Skeletal muscle satellite cell (primary cell): Measurements from ENCODE around the gene SMAD5.
A peak's percentile ranks its signal among the peaks of the same experiment; 100 is the strongest.

ENCODE experiments used
- H3K27me3 ChIP-seq: 2 replicates; pipeline ENCODE4 v1.7.0; 2013; ENCODE audit warnings: low read length; ENCODE audit not compliant: control insufficient read depth, insufficient read depth
- H3K36me3 ChIP-seq: 2 replicates; pipeline ENCODE4 v1.7.0; 2013; ENCODE audit warnings: mild to moderate bottlenecking, control low read depth, low read length; ENCODE audit not compliant: insufficient read depth
- H3K4me1 ChIP-seq: 2 replicates; pipeline ENCODE4 v1.7.0; 2013; ENCODE audit warnings: low read length; ENCODE audit not compliant: control insufficient read depth, insufficient read depth
- H3K4me2 ChIP-seq: 2 replicates; pipeline ENCODE4 v1.7.0; 2013; ENCODE audit warnings: mild to moderate bottlenecking, low read length
- H3K4me3 ChIP-seq: 2 replicates; pipeline ENCODE4 v1.7.0; 2013; ENCODE audit warnings: low read length
- H3K9ac ChIP-seq: 2 replicates; pipeline ENCODE4 v1.7.0; 2013; ENCODE audit warnings: mild to moderate bottlenecking, low read depth, low read length, moderate library complexity
- H3K9me3 ChIP-seq: replicated peaks from 2 replicates; pipeline ENCODE4 v1.7.0; 2013; ENCODE audit warnings: mild to moderate bottlenecking, control low read depth, low read length

Gene SMAD5

DNA sequence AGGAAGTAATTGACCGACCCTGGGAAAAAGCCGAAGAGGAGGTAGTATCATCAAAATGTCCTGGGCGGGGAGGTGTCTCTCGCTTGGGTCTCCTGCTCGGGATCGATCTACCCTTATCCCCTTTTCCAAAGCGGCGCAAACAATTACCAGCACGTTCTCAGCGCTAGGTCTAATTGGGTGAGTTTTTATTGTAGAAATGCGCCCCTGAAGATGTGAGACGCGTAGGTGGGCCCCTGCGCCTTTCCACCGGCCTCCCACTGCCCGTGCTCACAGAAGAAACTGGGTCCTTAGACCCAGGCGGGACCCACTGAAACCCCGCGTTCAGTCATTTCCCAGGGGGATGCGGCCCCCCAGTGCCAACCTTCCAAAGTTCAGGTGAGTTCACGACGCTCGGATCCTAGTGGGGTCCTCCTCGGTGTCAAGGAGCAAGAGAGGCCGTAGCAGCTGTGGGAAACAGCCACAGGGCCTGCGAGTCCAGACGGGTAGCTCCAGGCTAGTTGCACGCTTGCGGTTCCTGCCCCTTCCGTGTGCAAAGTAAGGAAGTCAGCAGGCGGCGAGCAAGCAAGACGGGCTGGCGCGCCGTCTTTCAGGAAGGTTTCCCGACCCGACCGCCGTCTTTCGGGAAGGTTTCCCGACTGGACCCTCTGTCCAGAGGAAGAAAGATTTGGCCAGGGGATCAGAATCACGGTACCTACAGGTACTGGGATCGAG lies 58.8 kb downstream of the SMAD5 start:
- H3K9ac ChIP-seq = peak overlapping the region; percentile 16
- peaks cover 17% of the 10 kb centered on the region for H3K4me1 ChIP-seq
- H3K9me3 ChIP-seq = no peaks in the 10 kb centered on the region
- peaks cover 24% of the 10 kb centered on the region for H3K36me3 ChIP-seq
- H3K4me2 ChIP-seq = peak overlapping the region; percentile 87
- H3K27me3 ChIP-seq = peaks cover 62% of the 10 kb centered on the region
- H3K4me3 ChIP-seq = peak overlapping the region; percentile 59

DNA sequence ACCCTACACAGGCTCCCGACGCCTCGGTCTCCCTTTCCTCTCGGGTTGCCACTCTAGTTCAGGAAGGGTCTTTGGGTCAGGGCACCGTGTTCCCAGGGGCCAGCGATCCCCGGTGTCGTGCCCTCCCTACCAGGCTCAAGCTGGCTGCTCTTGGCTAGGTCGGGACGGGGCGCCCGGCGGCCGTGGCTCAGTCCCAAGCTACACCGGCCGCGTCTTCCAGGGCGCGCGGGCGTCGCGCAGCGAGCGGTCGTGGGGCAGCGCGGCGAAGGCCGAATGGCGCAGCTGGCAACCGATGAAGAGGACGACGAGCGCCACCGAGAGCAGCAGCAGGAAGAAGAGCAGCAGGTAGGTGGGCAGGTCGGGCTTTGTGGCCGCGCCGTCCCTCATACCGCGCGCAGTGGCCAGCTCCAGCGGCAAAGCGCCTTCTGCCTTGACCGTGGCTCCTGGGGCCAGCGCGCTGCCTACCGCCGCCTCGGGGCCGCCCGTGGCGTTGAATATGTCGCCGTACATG lies 59.4 kb downstream of the SMAD5 start:
- Histone ChIP-seq H3K9me3 (no peaks in the 10 kb centered on the region), H3K4me3 (peak overlapping the region; percentile 59), H3K9ac (peak overlapping the region; percentile 16), H3K36me3 (peaks cover 22% of the 10 kb centered on the region), H3K4me1 (peaks cover 17% of the 10 kb centered on the region), H3K4me2 (peak overlapping the region; percentile 87), H3K27me3 (peaks cover 62% of the 10 kb centered on the region)

DNA sequence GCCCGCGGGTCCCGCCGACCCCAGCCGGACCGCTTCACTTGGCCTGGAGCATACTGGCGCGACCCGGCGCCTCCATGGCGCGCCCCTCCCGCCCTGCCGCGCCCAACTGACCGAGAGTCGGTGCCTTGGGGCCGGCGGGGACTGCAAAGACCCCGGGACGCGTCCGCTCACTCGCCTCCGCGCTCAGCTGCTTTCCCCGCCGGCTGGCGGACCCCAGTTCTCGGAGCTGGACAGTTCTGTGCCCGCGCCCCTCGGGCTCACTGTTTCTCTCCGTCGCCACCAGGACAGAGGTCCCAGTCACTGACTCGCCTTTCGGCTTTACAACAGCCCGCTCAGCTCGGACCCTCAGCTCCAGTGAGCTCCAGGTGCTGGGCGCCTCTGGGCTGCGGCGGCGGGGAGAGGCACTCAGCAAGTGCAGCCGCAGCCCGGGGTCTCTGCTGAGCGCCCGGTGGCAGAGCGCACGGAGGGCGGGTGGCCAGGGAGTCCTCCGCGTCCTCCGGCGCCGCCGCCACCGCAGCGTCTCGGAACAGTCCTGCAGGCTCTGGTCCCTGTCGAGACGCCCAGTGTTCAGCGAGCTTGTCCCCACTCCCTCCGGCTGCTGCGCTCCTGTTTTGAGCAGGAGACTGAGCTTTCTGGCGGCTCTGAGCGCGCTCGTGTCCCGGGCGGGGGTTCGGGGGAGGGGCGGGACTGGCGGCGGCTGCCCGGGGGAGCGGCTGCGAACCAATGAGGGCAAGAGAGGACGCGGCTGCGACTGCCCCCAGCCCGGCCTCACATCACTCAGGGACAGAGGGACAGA lies 60.1 kb downstream of the SMAD5 start, which contains the start of gene SMIM32:
Gene SMIM32, minus strand, starts transcription at position 637 of the 796 bp plus-strand sequence. CDS start 638 bp downstream, outside the sequence.
- H3K9me3 ChIP-seq = no peaks in the 10 kb centered on the region
- H3K27me3 ChIP-seq = peaks cover 62% of the 10 kb centered on the region
- H3K9ac ChIP-seq = peak within 1 kb of the TSS; percentile 16
- H3K4me2 ChIP-seq = peak within 1 kb of the TSS; percentile 87
- peaks cover 17% of the 10 kb centered on the region for H3K4me1 ChIP-seq
- peaks cover 16% of the 10 kb centered on the region for H3K36me3 ChIP-seq
- H3K4me3 ChIP-seq = peak within 1 kb of the TSS; percentile 59

DNA sequence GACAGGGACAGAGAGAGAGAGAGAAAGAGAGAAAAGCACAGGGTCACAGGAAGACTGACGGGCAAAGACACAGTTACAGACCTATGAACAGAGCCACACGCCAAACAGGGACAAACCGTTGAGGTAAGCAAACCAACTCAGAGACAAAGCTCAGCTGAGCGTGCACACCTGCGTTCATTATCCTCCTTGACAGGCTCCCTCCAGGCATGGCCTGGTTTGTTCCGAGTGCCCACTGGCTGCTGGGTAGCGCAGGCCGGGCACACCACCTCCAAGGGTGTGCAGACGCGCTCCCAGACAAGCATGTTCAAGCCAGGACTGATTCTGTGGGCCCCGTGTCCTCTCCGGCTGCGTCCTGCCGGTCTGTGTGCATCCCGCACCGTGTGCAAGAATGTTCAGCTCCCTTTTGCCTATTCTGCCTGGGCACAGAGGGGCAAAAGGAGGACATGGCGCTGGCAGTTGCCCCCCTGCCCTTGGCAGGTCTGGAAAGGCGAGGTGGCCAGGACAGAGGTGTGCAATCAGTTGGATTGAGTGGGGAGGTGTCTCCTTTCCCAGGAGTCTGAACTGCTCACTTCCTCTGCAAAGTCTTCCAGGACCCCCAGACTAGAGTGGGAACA lies 60.8 kb downstream of the SMAD5 start:
- Histone ChIP-seq H3K4me3 (no peak overlapping the region), H3K9ac (no peak overlapping the region), H3K4me1 (peaks cover 17% of the 10 kb centered on the region), H3K9me3 (no peaks in the 10 kb centered on the region), H3K27me3 (peaks cover 62% of the 10 kb centered on the region), H3K36me3 (peaks cover 9% of the 10 kb centered on the region), H3K4me2 (no peak overlapping the region)

DNA sequence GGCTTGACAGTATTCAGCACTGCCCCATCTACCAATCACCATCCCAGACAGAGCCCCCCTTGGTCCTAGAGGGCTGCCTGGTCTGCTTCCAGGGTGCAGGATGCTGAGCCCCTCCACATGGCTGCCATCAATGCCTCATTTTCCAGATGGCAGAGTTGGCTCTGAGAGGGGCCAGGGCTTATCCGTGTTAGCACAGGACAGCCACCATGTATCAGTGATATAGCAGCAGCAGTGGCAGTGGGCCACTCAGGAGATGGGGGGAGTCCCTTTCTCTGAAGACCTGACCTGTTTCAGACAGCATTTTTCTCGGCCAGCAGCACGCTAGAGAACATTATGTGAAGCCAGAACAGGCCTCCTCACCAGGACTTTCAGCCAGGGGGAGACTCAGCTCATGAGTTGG lies 61.9 kb downstream of the SMAD5 start:
- peaks cover 1% of the 10 kb centered on the region for H3K36me3 ChIP-seq
- H3K27me3 ChIP-seq = peaks cover 66% of the 10 kb centered on the region
- H3K4me3 ChIP-seq = no peak overlapping the region
- H3K4me1 ChIP-seq = peaks cover 17% of the 10 kb centered on the region
- H3K4me2 ChIP-seq = no peak overlapping the region
- H3K9me3 ChIP-seq = no peaks in the 10 kb centered on the region
- no peak overlapping the region for H3K9ac ChIP-seq

DNA sequence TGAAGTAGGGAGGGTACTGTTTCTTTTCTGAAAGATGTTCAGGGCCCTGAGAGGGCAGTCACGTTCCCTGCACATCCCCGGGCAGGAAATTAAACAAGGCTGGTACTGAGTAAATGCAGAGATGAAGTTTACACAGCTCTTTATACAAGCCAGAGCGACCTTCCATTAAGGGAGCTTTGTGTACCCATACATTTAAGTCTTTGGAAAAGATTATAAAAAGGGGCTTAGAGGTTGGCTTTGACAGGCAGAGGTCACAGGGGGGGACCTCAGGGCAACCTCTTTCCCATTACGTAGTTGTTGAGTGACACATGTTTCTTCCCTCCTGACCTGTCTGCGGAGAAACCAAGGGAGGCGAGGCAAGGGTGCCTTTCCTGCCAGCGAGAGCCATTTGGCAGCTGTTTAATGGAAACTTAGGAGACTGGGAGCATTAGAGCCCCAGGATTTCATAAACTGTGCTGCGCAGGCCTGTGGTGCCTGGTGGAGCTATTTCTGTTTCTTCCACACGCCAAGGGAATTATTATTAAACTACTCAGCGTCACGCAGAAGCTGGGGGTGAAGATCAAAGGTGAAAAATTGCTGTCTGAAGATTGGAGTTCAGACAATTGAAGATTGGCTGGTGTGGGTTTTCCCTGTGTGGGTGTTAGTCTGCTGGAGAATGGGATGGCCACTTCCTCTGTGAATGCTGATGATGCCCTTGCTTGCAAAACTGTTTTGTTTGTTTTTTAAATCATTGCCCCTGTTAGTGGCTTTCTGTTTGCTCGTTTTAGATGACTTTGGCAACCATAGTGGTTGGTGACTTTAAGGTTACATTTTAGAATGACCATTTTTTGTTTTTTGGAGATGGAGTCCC lies 63.6 kb downstream of the SMAD5 start:
- no peak overlapping the region for H3K4me3 ChIP-seq
- H3K27me3 ChIP-seq = peaks cover 65% of the 10 kb centered on the region
- peaks cover 17% of the 10 kb centered on the region for H3K4me1 ChIP-seq
- H3K36me3 ChIP-seq = no peaks in the 10 kb centered on the region
- no peak overlapping the region for H3K9ac ChIP-seq
- no peaks in the 10 kb centered on the region for H3K9me3 ChIP-seq
- H3K4me2 ChIP-seq = no peak overlapping the region

GRCh38 chr5:136197462-136198142 lies 65.0 kb downstream of the SMAD5 start:
- Histone ChIP-seq H3K4me1 (peaks cover 4% of the 10 kb centered on the region), H3K4me2 (no peak overlapping the region), H3K36me3 (no peaks in the 10 kb centered on the region), H3K9me3 (no peaks in the 10 kb centered on the region), H3K27me3 (peaks cover 60% of the 10 kb centered on the region), H3K4me3 (no peak overlapping the region), H3K9ac (no peak overlapping the region)

DNA sequence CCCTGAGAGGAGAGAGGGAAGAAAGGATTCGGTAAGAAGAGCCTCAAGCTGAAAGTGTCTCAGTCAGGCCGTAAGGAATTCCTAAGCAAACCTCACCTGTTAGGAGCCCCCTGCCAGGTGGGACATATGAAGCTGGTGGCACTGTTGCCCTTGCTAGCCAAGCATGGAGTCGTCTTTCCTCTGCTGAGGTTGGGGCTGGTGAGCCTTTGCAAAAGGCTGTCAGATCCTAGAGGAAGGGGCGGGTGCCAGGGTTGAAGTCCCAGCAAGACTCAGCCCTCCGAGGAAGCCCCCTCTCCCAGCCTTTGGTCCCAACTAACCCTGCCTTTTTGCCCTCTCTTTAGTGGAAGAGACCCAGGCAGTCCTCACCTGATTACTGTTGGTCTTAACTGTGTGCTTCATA lies 65.8 kb downstream of the SMAD5 start:
- peaks cover 52% of the 10 kb centered on the region for H3K27me3 ChIP-seq

GRCh38 chr5:136199408-136199807 lies 66.8 kb downstream of the SMAD5 start:
- H3K36me3 ChIP-seq = no peaks in the 10 kb centered on the region
- no peaks in the 10 kb centered on the region for H3K4me1 ChIP-seq
- no peak overlapping the region for H3K4me2 ChIP-seq
- H3K4me3 ChIP-seq = no peak overlapping the region
- peaks cover 42% of the 10 kb centered on the region for H3K27me3 ChIP-seq
- no peak overlapping the region for H3K9ac ChIP-seq
- no peaks in the 10 kb centered on the region for H3K9me3 ChIP-seq

More for the DNA sequence above, 65.8 kb downstream of the SMAD5 start:
- Histone ChIP-seq H3K9ac (no peak overlapping the region), H3K4me2 (no peak overlapping the region), H3K9me3 (no peaks in the 10 kb centered on the region), H3K36me3 (no peaks in the 10 kb centered on the region), H3K4me3 (no peak overlapping the region), H3K4me1 (no peaks in the 10 kb centered on the region)

DNA sequence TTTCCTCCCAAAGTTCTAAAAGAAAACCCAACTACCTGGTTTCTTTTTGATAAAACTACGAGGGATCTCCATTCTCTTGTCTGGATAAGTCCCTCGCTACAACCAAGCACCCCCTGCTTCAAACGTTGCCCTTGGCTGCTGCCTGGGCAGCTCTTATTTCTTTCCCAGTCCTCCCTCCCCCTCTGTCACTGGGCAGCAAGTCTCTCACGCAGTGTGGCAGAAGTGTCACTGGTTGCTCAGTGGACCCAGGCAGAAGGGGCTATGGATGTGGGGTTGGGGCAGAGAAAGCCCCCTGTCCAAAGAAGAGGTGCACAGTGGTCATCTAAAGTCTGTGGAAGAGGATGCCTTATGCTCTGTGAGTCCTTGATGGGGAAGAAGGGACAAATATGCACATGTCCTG lies 67.5 kb downstream of the SMAD5 start:
- H3K4me1 ChIP-seq = no peaks in the 10 kb centered on the region
- H3K4me2 ChIP-seq = no peak overlapping the region
- H3K9ac ChIP-seq = no peak overlapping the region
- H3K36me3 ChIP-seq = no peaks in the 10 kb centered on the region
- peaks cover 37% of the 10 kb centered on the region for H3K27me3 ChIP-seq
- no peak overlapping the region for H3K4me3 ChIP-seq
- no peaks in the 10 kb centered on the region for H3K9me3 ChIP-seq
